DOHH2 (cell line): Measurements from ENCODE around the gene ZSCAN32.

ENCODE experiments used
- EZH2phosphoT487 ChIP-seq: fragments of 200-600 bp; sonication (generic); IDR thresholded peaks from 2 replicates; pipeline ENCODE4 v1.6.1; 2017; ENCODE audit warnings: borderline replicate concordance, mild to moderate bottlenecking, antibody characterized with exemption, low read length, moderate library complexity, mixed read lengths
- TF ChIP-seq, protein P1 (sequence below): fragments of 200-600 bp; sonication (generic); IDR thresholded peaks from one replicate; pipeline ENCODE4 v1.5.1; 2014; ENCODE audit warnings: antibody characterized with exemption, mild to moderate bottlenecking, low read depth, low read length; ENCODE audit not compliant: poor library complexity, severe bottlenecking

DNA sequence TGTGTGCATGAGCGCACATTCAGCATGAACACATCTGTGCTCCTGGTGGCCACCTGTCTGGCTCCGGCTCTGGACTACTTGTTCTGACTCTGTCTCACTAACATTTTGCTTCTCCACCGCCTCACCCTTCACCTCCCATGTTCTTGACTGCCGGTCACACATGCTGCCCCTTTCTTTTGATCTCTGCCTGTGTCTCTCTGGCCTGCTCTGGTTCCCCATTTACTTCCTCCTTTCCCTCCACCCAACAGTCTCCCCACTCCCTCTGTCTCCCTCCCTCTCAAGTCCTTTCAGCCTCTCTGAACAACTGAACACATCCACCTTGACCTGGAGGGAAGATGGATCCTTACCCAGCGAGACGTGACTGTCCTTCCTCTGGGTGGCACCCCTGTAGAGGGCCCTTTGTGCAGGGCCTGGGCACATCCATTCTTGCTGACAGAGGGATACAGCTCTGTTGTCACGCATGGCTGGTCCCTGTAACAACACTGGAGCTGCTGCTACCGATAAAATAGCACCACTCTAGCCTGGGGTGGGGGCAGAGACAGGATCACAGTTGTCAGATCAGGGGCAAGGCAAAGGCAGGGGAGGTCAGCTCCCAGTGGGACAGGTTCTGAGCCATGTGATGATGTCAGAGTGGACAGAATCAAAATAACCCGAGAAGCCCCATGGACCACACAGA lies 11.0 kb downstream of the ZSCAN32 start:
- TF ChIP-seq, protein P1, sequence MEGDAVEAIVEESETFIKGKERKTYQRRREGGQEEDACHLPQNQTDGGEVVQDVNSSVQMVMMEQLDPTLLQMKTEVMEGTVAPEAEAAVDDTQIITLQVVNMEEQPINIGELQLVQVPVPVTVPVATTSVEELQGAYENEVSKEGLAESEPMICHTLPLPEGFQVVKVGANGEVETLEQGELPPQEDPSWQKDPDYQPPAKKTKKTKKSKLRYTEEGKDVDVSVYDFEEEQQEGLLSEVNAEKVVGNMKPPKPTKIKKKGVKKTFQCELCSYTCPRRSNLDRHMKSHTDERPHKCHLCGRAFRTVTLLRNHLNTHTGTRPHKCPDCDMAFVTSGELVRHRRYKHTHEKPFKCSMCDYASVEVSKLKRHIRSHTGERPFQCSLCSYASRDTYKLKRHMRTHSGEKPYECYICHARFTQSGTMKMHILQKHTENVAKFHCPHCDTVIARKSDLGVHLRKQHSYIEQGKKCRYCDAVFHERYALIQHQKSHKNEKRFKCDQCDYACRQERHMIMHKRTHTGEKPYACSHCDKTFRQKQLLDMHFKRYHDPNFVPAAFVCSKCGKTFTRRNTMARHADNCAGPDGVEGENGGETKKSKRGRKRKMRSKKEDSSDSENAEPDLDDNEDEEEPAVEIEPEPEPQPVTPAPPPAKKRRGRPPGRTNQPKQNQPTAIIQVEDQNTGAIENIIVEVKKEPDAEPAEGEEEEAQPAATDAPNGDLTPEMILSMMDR = no peak
- TF ChIP-seq EZH2phosphoT487 = no peak
